HL-60/S4 treated with phorbol 12-myristate 13-acetate at 8.2 ng/mL for 4 days and 3 days (cell line): Measurements from ENCODE around the gene ZFR.
"Not testable (repeated sequence)": the region's sequence is repeated elsewhere in the genome, so short reads cannot be mapped to it uniquely, and the experiment has no call there.

ENCODE experiments used
- in situ Hi-C: fragments of 300-500 bp; cut with MboI; formaldehyde crosslinking; loops from 2 replicates; pipeline ENCODE4 v1.15.0; 2022; ENCODE audit warnings: low sequenced_read_pairs

Gene ZFR

DNA sequence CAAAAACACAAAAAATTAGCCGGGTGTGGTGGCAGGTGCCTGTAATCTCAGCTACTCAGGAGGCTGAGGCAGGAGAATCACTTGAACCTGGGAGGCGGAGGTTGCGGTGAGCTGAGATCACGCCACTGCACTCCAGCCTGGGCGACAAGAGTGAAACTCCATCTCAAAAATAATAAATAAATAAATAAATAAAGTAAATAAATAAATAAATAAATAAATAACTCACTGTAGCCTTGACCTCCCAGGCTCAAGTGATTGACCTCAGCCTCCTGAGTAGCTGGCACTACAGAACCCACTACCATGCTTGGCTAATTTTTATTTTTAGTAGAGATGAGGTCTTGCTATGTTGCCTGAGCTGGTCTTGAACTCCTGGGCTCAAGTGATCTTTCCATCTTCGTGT is 77.3 kb downstream of the ZFR start:
- in situ Hi-C loops, result not testable (repeated sequence)

DNA sequence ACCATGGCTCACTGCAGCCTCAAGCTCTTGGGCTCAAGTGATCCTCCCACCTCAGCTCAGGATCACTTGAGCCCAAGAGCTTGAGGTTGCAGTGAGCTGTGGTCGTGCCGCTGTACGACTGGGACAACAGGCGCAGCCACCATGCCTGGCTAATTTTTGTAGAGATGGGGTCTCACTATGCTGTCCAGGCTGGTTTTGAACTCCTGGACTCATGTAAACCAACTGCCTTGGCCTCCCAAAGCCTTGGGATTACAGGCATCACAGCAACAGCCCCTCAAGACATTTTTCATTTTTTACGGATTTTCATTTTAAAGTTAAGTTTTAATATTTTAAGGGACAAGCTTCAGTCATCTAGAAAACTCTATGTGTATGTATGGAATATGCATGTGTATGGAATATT is 78.9 kb downstream of the ZFR start:
- in situ Hi-C loops, result no loop called here

DNA sequence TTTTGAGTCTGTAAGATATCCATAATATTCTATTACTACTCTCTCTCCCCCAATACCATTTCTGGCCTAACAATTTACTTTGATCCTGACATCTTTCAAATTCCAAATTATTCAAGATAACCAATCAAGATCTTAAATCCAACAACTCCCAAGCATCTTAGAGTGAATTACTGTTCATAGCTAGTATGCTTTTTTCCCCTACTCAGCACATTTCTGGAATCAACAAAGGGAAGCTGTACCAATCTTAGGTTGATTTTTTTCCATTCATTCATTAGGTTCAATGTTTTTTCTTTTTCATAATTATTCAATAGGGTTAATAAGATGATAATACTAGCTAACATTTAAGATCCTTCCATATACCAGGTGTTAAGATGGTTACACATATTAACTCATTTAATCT is 81.5 kb downstream of the ZFR start:
- in situ Hi-C loops, result no loop called here

DNA sequence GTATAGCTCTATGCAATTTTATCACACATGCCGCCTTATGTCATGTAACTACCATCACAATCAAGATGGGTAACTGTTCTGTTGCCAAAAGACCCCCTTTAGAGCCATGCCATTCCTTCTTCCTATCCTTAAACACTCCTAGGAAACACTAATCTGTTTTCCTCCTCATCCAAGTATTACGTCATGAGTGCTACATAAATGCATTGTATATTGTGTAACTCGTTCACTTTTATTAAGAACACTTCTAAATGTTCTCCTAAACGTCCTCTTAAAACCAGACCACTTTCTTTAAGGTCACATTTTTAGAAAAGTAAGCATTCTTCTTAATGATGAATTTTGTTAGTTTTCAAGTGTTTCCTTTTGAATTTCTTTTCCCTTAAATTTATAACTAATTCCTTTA is 82.0 kb downstream of the ZFR start:
- in situ Hi-C loops, result no loop called here

DNA sequence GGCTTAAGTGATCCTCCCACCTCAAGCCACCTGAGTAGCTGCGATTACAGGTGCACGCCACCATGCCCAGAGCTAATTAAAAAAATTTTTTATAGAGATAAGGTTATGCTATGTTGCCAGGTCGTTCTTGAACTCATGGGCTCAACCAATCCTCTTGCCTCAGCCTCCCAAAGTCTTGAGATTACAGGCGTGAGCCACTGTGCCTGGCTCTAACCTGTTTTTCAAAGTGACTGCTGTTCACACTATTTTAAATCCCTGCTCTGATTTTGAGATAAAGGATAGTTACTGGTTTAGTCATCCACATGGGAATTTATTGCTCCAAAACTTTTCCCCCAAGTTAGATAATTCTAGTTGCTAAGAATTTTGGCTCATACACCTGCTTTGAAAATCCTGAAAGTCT is 83.6 kb downstream of the ZFR start:
- in situ Hi-C loops, result no loop called here

DNA sequence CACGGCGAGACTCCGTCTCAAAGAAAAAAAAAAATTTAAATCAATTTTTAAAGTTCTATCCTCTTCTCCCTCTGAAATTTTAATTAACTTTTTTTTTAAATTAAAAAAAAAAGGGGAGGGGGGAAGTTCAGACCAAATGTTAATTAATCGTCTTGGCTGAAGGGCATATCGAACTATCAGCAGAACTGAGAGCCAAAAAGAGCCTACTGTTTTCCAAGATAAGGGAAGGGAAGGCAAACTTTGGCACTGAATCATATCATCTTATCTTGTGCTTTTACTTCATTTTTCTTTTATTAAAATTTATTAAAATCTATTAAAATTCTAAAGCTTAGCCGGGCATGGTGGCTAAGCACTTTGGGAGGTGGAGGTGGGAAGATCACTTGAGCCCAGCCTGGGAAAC is 85.9 kb downstream of the ZFR start:
- in situ Hi-C loops, result no loop called here

DNA sequence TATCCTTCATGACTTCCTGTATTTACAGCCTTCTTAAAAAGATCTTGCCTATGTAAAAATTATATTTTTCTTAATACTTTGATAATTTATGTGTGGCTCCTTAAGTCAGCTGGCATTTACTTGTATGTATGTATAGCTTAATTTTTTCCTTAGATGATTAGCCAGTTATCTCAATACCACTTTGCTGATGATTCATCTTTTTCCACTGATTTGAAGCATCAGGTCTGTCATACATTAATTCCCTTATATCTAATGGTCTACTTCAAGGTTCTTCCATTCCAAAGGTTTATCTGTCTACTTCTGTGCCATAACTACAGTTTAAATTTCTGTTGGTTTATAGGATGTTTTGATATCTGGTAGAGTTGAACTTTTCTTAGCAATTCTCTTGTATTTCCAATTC is 86.9 kb downstream of the ZFR start:
- in situ Hi-C loops, result no loop called here

DNA sequence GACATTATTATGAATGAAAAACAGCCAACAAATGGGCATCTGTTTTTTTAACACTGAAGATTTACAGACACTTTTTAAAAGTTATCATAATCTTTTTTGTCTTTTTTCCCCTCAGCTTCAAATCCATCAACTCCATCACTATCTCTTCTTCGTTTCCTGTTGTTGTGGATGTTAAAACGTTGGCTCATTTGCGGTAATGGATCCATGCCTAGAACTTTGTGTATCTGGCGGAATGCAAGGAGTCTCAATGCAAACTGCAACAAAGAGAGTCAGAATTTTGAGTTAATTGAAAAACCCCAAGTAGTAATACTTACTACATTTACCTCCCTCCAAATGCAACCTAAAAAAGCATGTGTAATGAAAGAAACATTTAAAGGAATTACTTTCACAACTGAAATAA is 88.9 kb downstream of the ZFR start:
- in situ Hi-C loops, result no loop called here

DNA sequence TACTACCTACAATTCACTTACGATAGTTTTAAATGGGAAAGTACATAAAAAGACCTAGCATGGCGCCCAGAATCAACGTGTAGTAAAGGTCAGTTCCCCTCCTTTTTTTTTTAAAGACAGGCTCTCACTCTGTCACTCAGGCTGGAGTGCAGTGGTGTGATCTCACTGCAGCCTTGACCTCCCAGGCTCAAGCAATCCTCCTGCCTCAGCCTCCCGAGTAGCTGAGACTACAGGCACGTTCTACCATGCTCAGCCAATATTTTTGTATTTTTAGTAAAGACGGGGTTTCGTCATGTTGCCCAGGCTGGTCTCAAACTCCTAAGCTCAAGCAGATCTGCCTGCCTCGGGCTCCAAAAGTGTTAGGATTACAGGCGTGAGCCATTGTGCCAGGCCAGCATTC is 91.1 kb downstream of the ZFR start:
- in situ Hi-C loops, result no loop called here

DNA sequence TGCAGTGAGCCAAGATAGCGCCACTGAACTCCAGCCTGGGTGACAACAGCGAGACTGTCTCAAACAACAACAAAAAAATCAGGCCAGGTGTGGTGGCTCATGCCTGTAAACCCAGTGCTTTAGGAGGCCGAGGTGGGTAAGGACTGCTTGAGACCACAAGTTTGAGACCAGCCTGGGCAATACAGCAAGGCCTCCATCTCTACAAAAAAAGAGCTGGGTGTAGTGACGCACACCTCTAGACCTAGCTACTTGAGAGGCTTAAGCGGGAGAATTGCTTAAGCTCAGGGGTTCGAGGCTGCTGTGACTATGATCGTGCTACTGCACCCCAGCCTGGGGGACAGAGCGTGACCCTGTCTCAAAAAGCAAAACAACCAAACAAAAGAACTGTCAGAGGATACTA is 91.9 kb downstream of the ZFR start:
- in situ Hi-C loops, result no loop called here

DNA sequence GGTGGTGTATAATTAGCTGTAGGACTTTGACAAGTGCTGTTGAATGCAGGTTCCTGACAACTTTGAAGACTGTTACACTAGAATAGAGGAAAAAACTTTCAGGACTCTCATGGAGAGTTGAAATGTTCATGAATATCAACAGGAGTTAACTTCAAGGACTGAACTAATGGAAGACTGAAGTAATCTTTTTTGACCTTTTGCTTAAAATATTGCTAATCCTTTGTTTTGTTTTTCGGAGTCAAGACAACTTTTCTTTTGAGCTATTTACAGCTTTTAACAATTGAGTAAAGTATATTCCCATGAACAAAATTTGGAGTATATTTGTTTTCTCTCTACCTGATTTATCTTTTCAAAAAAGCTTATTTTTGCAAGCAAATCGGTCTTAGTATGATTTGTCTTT is 97.7 kb downstream of the ZFR start:
- in situ Hi-C loops, result no loop called here

DNA sequence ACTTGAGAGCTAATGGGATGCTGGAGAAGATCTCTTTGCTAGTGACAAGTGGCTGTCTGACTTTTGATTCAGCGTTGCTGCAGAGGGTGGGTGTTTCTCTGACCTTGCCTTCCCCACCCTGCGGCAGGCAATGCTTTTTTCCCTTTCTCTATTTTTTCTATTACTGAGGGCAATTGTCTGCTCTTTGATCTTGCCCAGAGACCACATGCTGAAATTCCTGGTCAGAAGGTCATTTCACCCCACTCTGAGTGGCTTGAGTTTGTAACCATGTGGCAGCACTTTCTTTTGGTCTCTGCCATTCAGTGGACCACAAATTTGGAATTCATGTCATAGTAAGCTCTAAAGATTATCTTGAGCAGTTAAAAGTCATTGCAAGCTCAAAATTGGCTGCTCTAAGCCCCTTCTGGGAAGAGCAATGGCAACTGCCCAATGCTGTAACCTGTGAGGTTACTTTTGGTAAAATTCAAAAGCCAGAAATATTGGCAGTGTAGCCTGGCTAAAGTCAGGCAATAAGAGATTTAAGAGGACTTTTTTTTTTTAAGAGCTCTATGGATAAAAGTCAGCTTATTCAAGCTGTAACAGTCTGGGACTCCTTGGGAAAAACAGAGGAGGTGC is 101.4 kb downstream of the ZFR start:
- in situ Hi-C loops, result no loop called here

DNA sequence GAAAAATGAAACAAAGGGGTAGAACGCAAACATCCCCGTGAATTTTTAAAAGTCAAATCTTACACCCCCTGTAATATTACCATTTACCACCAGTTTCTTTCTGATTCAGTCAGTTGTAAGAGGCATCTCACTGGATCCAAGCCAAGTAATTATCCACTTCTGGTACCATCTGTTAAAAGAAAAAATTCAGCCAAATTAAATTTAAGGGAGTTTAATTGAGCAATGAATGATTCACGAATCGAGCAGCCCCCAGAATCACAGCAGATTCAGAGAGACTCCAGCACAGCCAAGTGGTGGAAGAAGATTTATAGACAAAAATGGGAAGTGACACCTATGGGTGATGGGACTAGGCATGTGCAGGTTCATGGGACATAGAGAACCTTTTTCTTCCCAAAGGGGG is 101.9 kb downstream of the ZFR start:
- in situ Hi-C loops, result no loop called here

DNA sequence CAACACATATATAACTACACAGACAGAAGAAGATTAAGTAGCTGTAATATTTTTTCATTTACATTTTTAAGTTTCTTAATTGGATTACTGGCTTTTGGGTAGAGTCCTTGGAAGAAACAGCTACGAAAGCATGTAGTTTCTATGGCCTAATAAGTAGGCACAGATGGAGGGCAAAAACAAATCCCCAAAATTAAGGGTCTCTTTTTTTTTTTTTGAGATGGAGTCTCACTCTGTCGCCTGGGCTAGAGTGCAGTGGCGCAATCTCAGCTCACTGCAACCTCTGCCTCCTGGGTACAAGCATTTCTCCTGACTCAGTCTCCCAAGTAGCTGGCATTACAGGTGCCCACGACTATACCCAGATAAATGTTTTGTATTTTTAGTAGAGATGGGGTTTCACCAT is 104.7 kb downstream of the ZFR start:
- in situ Hi-C loops, result no loop called here

DNA sequence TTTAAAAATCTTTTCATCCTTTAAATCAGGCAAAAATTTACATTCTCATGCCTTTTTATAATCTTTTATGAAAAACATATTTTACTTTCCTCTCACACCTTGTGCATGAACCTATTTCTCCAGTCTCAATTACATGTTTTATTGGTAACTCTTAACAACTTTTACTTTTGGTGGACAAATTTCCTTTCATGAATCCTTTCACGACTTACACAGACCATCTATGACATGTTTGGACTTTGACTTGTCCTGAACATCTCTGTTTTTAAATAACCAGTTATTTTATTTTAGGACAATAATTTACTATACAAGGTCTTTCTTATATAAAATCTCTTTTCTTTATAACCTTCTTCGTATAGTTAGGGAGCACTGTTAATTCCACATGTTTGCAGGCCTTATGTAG is 105.3 kb downstream of the ZFR start:
- in situ Hi-C loops, result no loop called here

DNA sequence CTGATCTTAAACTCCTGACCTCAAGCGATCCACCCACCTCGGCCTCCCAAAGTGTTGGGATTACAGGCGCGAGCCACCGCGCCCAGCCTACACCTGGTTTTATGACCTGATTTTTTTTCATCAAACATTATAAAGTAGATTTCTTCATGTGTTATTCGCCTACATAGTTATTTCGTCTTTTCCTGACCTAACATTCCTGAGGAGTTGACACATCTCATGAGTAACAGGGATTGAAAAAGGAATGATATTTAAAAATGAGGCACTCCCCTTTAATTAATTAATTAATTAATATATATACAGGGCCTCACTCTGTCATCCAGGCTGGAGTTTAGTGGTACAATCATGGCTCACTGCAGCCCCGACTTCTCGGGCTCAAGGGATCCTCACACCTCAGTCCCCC is 111.6 kb downstream of the ZFR start:
- in situ Hi-C loops, result no loop called here

DNA sequence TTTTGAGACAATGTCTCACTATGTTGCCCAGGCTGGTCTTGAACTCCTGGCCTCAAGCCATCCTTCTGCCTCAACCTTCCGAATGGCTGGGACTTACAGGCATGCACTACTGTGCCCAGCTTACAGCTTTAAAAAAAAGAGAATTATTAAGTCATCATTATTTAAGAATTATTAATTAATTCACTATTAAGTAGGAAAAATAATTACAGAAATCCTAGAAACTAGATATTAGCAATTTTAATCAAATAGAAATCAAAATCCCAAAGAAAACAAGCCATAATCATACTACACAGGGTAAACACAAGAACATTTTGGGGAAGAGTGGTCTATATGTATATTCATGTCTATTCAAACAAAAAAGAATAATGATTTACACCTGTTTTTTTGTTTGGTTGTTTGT is 112.2 kb downstream of the ZFR start:
- in situ Hi-C loops, result no loop called here

DNA sequence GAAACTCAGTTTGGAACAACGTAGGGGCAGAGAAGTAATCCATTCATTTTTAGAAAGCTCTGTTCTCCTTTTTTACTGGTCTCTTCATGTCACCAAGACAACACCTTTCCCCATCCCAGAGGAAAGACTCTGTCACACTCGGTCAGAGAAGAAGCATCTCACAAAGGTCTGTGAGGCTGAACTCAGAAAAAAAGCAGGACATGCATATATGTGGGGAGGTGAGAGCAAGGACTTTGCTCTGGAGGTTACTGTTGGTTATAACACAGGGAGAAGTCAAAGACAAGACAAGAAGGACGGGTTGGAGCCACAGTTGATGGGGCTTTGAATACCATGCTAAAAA is 112.6 kb downstream of the ZFR start:
- in situ Hi-C loops, result no loop called here

DNA sequence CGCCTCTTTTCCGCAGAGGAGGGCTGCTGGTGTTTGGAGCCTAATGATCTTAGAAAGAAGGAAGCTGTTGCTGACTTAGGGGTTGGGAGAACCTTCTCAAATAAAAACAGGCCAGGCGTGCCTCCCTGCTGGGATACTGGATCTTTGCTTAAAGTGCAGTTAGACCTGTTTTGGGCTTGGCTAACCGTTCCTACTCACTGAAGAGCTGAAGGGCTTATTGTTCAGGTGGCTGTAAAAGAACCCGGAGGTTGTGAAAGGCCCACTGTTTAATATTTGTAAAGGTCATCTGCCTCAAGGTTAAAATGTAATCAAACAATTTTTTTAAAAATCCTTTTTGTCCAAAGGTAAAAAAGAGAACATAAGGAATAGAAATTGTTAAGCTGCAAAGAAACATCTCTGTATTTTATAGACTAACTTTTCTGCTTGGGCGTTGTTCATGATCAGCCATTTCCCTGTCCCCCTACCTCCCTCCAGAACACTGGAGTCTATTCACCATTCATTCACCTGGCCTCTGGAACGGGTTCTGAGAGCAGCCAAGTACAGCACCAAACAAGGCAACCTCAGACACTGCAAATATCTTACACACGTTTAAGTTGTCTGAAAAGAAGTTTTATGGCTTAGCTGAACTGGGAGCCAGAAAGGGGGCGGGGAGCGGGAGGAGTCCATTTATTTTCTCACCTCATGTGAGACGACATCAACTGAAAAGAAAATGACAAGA is 113.2 kb downstream of the ZFR start:
- in situ Hi-C loops, result no loop called here

DNA sequence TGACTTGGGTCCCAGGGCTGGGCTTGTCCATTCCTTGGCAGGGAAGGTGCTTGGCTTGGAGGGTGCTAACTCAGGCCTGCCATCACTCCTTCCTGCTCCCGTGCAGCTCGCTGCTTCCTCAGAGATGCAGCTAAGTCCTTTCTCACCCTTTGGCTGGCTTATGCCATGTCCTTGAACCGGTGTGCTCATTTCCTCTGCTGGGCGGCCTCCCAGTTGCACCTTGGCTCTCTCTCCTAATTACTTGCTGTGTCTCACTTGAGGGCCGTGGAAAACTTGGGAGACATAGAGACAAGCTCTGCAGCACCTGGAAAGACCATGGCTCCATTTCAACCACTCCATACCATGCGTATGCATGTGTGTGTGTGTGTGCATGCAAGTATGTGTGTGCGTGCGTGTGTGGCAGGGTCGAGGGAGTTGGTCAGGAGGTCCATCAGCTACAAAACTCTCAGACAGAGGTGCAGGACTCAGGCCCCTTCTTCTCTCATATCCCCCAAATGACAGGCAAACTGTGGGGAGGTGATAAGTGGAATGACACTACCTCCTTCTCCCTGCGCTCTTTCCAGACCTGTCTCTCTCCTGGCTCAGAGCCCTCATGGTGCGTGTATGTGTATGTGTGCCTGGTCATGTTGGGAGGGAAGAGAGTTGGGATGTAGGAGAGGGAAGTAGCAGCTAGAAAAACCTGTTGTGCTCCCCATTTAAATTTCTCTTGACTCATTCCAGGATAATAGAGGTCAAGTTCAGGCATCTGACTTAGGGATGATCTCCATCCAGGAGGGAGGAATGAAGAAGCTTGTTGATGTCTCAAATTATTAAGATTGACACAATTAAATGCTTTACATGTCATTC is 114.2 kb downstream of the ZFR start:
- in situ Hi-C loops, result no loop called here

DNA sequence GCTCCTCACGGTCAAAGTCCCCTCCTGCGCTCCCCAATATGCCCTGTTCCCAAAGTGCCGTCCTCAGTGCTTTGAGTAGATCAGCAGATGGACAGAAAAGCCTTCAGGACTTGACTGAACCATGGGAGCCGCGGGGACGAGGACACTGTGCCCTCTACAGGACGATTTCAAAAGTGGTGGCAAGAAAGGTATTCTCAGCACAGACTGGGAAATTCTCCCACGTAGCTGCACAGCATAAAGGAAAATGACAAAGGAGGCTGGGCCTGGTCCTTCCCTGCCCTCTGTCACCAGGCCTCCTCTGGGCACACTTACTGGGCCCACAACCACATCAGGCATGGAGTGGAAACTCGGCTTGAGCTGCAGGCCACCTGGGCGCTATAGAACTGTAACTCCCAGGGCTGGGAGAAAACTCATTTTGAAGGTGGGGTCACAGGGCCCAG is 115.1 kb downstream of the ZFR start:
- in situ Hi-C loops, result no loop called here

DNA sequence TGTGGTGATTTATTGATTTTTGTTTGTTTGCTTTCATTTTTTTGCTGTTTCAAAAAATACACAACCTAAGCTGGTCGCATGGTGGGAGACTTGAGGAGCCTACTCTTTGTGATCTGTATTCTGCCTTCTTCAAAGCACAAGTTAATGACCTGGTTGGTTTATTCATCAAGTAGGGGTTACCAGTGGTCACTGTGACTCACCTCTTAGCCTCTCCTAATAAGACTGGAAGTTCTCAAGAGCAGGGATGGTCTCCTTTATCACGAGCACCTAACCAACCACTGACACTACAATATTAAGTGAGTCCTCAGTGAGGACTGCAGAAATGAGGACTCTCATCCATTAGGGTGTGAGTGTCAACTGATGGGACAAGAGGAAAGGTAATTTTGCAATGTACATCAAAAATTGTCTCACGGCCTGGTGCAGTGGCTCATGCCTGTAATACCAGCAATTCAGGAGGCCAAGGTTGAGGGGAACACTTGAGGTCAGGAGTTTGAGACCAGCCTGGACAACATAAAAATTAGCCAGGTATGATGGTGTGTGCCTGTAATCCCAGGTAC is 118.2 kb downstream of the ZFR start:
- in situ Hi-C loops, result no loop called here
